Measurements from ENCODE around the gene CLIP3.

CLIP3 gene

GRCh38 chr19:35966771-35967170 lies 65.9 kb downstream of the CLIP3 start:
- no peak overlapping the region for H3K4me2 ChIP-seq (ENCODE audit: insufficient read depth, low read length, poor library complexity, severe bottlenecking)
- no peak for DNase-seq (ENCODE audit: low spot score)
- no peaks in the 10 kb centered on the region for H3K4me1 ChIP-seq (ENCODE audit: control insufficient read depth in 2 of 2, insufficient read depth in 1 of 2, low read depth in 1 of 2, low read length in 2 of 2)
- H3K4ac ChIP-seq (ENCODE audit: low read length) = no peak overlapping the region
- no peak overlapping the region for H4K8ac ChIP-seq (ENCODE audit: low read depth, low read length)
- H3K9me3 ChIP-seq (replicated peaks in 1 of 2; ENCODE audit: control insufficient read depth in 2 of 2, insufficient read depth in 1 of 2, low read depth in 1 of 2, low read length in 2 of 2) = no peaks in the 10 kb centered on the region
- no peak overlapping the region for H3K23ac ChIP-seq (ENCODE audit: low read depth, low read length, poor library complexity)
- no CpG with 5 or more reads among the region's 3 CpGs for WGBS, 2 donors (ENCODE audit: extremely low coverage in 2 of 2, insufficient read length in 2 of 2, insufficient replicate concordance in 1 of 2)
- H2AK5ac ChIP-seq (ENCODE audit: low read depth, low read length) = no peak overlapping the region
- H3K27me3 ChIP-seq (ENCODE audit: control insufficient read depth in 3 of 3, insufficient read depth in 3 of 3, low read depth in 1 of 3, low read length in 3 of 3) = peaks cover 0 to 3% (median 2%) of the 10 kb centered on the region in 3 experiments
- no peak overlapping the region for H3K9ac ChIP-seq (ENCODE audit: low read depth, low read length, poor library complexity)
- no peak overlapping the region for H3K14ac ChIP-seq (ENCODE audit: low read length)
- H2BK12ac ChIP-seq (ENCODE audit: low read length) = no peak overlapping the region
- H3K36me3 ChIP-seq (replicated peaks in 1 of 2; ENCODE audit: control insufficient read depth in 2 of 2, insufficient read depth in 2 of 2, low read length in 2 of 2) = no peaks in the 10 kb centered on the region
- no peak overlapping the region for H4K91ac ChIP-seq (ENCODE audit: low read depth, low read length, poor library complexity)
- H3K18ac ChIP-seq (ENCODE audit: low read length) = no peak overlapping the region
- no peak overlapping the region for H2BK120ac ChIP-seq (ENCODE audit: low read depth, low read length)
- H3K79me1 ChIP-seq (ENCODE audit: low read depth, low read length) = no peaks in the 10 kb centered on the region
- peak overlapping the region in 1 of 2 donors; percentile 29 for H3K4me3 ChIP-seq (ENCODE audit: low read length in 2 of 2)
- H3K27ac ChIP-seq (replicated peaks; ENCODE audit: low read length) = no peak overlapping the region
- no peak overlapping the region for H2BK15ac ChIP-seq (ENCODE audit: low read length)
- no peak overlapping the region for H2AFZ ChIP-seq (ENCODE audit: low read length)
- no peak overlapping the region for H2BK5ac ChIP-seq (ENCODE audit: low read length)

Data from neuronal stem cell (in vitro differentiated cells).